Activated CD4-positive, CD25-positive, alpha-beta regulatory T cell treated with anti-CD3 and anti-CD28 coated beads, Interleukin-2, amount 50 U/mL, for 24 hours (primary cell): ENCODE measurements around the gene PRRC2B.
"Not testable (repeated sequence)": the region's sequence is repeated elsewhere in the genome, so short reads cannot be mapped to it uniquely, and the experiment has no call there.

Source experiments
- ATAC-seq, 2 donors: fragments of 150-1000 bp; cut with Tn5 transposase; one replicate each; pipeline ENCODE4 v1.10.0; 2021; ENCODE audit warnings: mild to moderate bottlenecking in 1 of 2, moderate library complexity in 1 of 2

PRRC2B gene

GRCh38 chr9:131545786-131546335 is 152.0 kb downstream of the PRRC2B start:
- ATAC-seq: no peak

GRCh38 chr9:131546336-131547084 is 152.6 kb downstream of the PRRC2B start:
- ATAC-seq: no peak

GRCh38 chr9:131549186-131549585 is 155.3 kb downstream of the PRRC2B start:
- not testable (repeated sequence) for ATAC-seq
